ENCODE results near the gene PLA2G2C.
A peak's percentile ranks its signal among the peaks of the same experiment; 100 is the strongest.
"Not testable (repeated sequence)": the region's sequence is repeated elsewhere in the genome, so short reads cannot be mapped to it uniquely, and the experiment has no call there.

PLA2G2C gene

GRCh38 chr1:20185834-20186782, at the start of gene PLA2G2C, which contains the start of gene UBXN10:
Gene PLA2G2C, minus strand, starts transcription at chr1:20186518. Its CDS starts 9,155 bp downstream, at chr1:20177363.
Gene UBXN10, plus strand, starts transcription at chr1:20186096. Its CDS starts 4,466 bp downstream, at chr1:20190562.
- peak in 1 of 2 donors; percentile 28 for DNase-seq (ENCODE audit: low read depth in 2 of 2)

- DNase-seq (ENCODE audit: low read depth in 2 of 2) = no peak
Measured at GRCh38 chr1:20234788-20235535, 48.6 kb upstream of the PLA2G2C start.

GRCh38 chr1:20233866-20234265, 47.5 kb upstream of the PLA2G2C start:
- DNase-seq (ENCODE audit: low read depth in 2 of 2) = no peak

- DNase-seq (ENCODE audit: low read depth in 2 of 2) = no peak
Measured at GRCh38 chr1:20233394-20233793, 47.1 kb upstream of the PLA2G2C start.

GRCh38 chr1:20232564-20232963, 46.2 kb upstream of the PLA2G2C start:
- DNase-seq (ENCODE audit: low read depth in 2 of 2) = not testable (repeated sequence)

- no peak for DNase-seq (ENCODE audit: low read depth in 2 of 2)
Measured at GRCh38 chr1:20229171-20229570, 42.9 kb upstream of the PLA2G2C start.

- no peak for DNase-seq (ENCODE audit: low read depth in 2 of 2)
Measured at GRCh38 chr1:20228314-20228825, 42.1 kb upstream of the PLA2G2C start.

GRCh38 chr1:20227704-20228103, 41.4 kb upstream of the PLA2G2C start:
- DNase-seq (ENCODE audit: low read depth in 2 of 2) = no peak

GRCh38 chr1:20224546-20224945, 38.2 kb upstream of the PLA2G2C start:
- no peak for DNase-seq (ENCODE audit: low read depth in 2 of 2)

- DNase-seq (ENCODE audit: low read depth in 2 of 2) = no peak
Measured at GRCh38 chr1:20223551-20224419, 37.5 kb upstream of the PLA2G2C start.

- no peak for DNase-seq (ENCODE audit: low read depth in 2 of 2)
Measured at GRCh38 chr1:20223106-20223505, 36.8 kb upstream of the PLA2G2C start.

GRCh38 chr1:20220036-20220435, 33.7 kb upstream of the PLA2G2C start:
- DNase-seq (ENCODE audit: low read depth in 2 of 2) = no peak

GRCh38 chr1:20219053-20219452, 32.7 kb upstream of the PLA2G2C start:
- not testable (repeated sequence) for DNase-seq (ENCODE audit: low read depth in 2 of 2)

- no peak for DNase-seq (ENCODE audit: low read depth in 2 of 2)
Measured at GRCh38 chr1:20216574-20216973, 30.3 kb upstream of the PLA2G2C start.

GRCh38 chr1:20215716-20216115, 29.4 kb upstream of the PLA2G2C start:
- DNase-seq (ENCODE audit: low read depth in 2 of 2) = no peak

- peak; percentile 12 to 34 for DNase-seq (ENCODE audit: low read depth in 2 of 2)
Measured at GRCh38 chr1:20212685-20213331, 26.5 kb upstream of the PLA2G2C start.

GRCh38 chr1:20212085-20212684, 25.9 kb upstream of the PLA2G2C start:
- no peak for DNase-seq (ENCODE audit: low read depth in 2 of 2)

- DNase-seq (ENCODE audit: low read depth in 2 of 2) = no peak
Measured at GRCh38 chr1:20211511-20211931, 25.2 kb upstream of the PLA2G2C start.

GRCh38 chr1:20210736-20211460, 24.6 kb upstream of the PLA2G2C start:
- no peak for DNase-seq (ENCODE audit: low read depth in 2 of 2)

- no peak for DNase-seq (ENCODE audit: low read depth in 2 of 2)
Measured at GRCh38 chr1:20209471-20209870, 23.2 kb upstream of the PLA2G2C start.
